HepG2 (cell line): ENCODE data around the gene ATP11A. TPM values are rescaled to one million over a fixed set of nuclear protein-coding genes. Genes with fewer than 3 reads are reported as not detected.
A peak's percentile ranks its signal among the peaks of the same experiment; 100 is the strongest.

Experiments
- ARID5B ChIP-seq: IDR thresholded peaks from 2 replicates; pipeline ENCODE4 v1.4.0; 2020; ENCODE audit warnings: mild to moderate bottlenecking, missing genetic modification reagents
- CBX5 ChIP-seq: sonication (generic); formaldehyde crosslinking; IDR thresholded peaks from 2 replicates; pipeline ENCODE4 v1.4.0; 2020; ENCODE audit warnings: missing genetic modification reagents, borderline replicate concordance
- CREB1 ChIP-seq, 2 experiments: fragments of 450-650 bp in 1 of 2; IDR thresholded peaks; 2 replicates each; pipeline ENCODE4 v1.6.1; 2016 to 2017; ENCODE audit warnings: control low read depth in 1 of 2, mild to moderate bottlenecking in 1 of 2, missing compliant biosample characterization in 1 of 2, missing genetic modification characterization in 1 of 2
- GATA4 ChIP-seq: sonication (generic); IDR thresholded peaks from 2 replicates; pipeline ENCODE4 v1.6.1; 2016; ENCODE audit warnings: antibody characterized with exemption, low read depth, borderline replicate concordance
- KDM5B ChIP-seq: sonication (generic); formaldehyde crosslinking; IDR thresholded peaks from 2 replicates; pipeline ENCODE4 v1.4.0; 2020; ENCODE audit warnings: missing genetic modification reagents, mild to moderate bottlenecking, borderline replicate concordance
- MAX ChIP-seq: IDR thresholded peaks from 2 replicates; pipeline ENCODE4 v1.6.1; 2012; ENCODE audit warnings: inconsistent platforms
- MYPOP ChIP-seq: sonication (generic); formaldehyde crosslinking; IDR thresholded peaks from 2 replicates; pipeline ENCODE4 v1.8.1; 2023; ENCODE audit warnings: mild to moderate bottlenecking, moderate library complexity, missing genetic modification reagents
- NFKB2 ChIP-seq: sonication (generic); formaldehyde crosslinking; IDR thresholded peaks from 2 replicates; pipeline ENCODE4 v1.4.0; 2020; ENCODE audit warnings: missing genetic modification reagents, borderline replicate concordance
- PCBP1 ChIP-seq: fragments of 200-400 bp; formaldehyde crosslinking; IDR thresholded peaks from 2 replicates; pipeline ENCODE4 v1.6.1; 2017; ENCODE audit warnings: mild to moderate bottlenecking, low read depth, low read length, borderline replicate concordance
- SNAI1 ChIP-seq: sonication (generic); formaldehyde crosslinking; IDR thresholded peaks from 2 replicates; pipeline ENCODE4 v1.5.0; 2020; ENCODE audit warnings: mild to moderate bottlenecking, missing genetic modification reagents, borderline replicate concordance
- ZBTB8A ChIP-seq: sonication (generic); formaldehyde crosslinking; IDR thresholded peaks from 2 replicates; pipeline ENCODE4 v1.4.0; 2020; ENCODE audit warnings: mild to moderate bottlenecking, low read depth, missing genetic modification reagents, borderline replicate concordance
- ZC3H4 ChIP-seq: sonication (generic); formaldehyde crosslinking; IDR thresholded peaks from 2 replicates; pipeline ENCODE4 v1.4.0; 2020; ENCODE audit warnings: missing genetic modification reagents, borderline replicate concordance
- ZNF468 ChIP-seq: sonication (generic); formaldehyde crosslinking; IDR thresholded peaks from 2 replicates; pipeline ENCODE4 v1.8.0; 2022; ENCODE audit warnings: mild to moderate bottlenecking, moderate library complexity, missing genetic modification reagents
- ZNF550 ChIP-seq: sonication (generic); formaldehyde crosslinking; IDR thresholded peaks from 2 replicates; pipeline ENCODE4 v1.4.0; 2020; ENCODE audit warnings: mild to moderate bottlenecking, missing genetic modification reagents, borderline replicate concordance
- ZNF589 ChIP-seq: sonication (generic); formaldehyde crosslinking; conservative IDR thresholded peaks from 2 replicates; pipeline ENCODE4 v1.8.0; 2022; ENCODE audit warnings: mild to moderate bottlenecking, moderate library complexity, missing genetic modification reagents
- polyA plus RNA-seq, 8 experiments: library from polyadenylated mRNA; depleted of rRNA in 3 of 8; stranded (reverse) in 7 of 8; unstranded in 1 of 8; fragments of >200 nt; fragmentation: Illumina TruSeq in 4 of 8; extraction: Trizol in 4 of 8; gene quantifications; 2 replicates each; pipeline versions ENCODE4 v1.2.1 to v1.2.3, GENCODE V29; 2011 to 2016; ENCODE audit warnings: low read depth in 4 of 8, missing spikeins in 1 of 8, mixed read lengths in 1 of 8; ENCODE audit not compliant: insufficient read depth in 1 of 8
- total RNA-seq, 5 experiments: library from RNA; depleted of rRNA; stranded (reverse); fragments of >200 nt; fragmentation: Illumina TruSeq; extraction: Trizol; gene quantifications; 2 replicates each; pipeline ENCODE4 v1.2.3, GENCODE V29; 2016; ENCODE audit warnings: low read depth in 1 of 5
- TF ChIP-seq, protein P1 (sequence below): sonication (generic); formaldehyde crosslinking; conservative IDR thresholded peaks from 2 replicates; pipeline ENCODE4 v1.4.0; 2020; ENCODE audit warnings: mild to moderate bottlenecking, missing genetic modification reagents, moderate library complexity

ATP11A gene
- total and polyA plus RNA-seq, 2 of the 13 experiments (the other 11 are each of a cell fraction or from before 2014, with no cell fraction given), result 18.4 to 20.1 TPM

DNA sequence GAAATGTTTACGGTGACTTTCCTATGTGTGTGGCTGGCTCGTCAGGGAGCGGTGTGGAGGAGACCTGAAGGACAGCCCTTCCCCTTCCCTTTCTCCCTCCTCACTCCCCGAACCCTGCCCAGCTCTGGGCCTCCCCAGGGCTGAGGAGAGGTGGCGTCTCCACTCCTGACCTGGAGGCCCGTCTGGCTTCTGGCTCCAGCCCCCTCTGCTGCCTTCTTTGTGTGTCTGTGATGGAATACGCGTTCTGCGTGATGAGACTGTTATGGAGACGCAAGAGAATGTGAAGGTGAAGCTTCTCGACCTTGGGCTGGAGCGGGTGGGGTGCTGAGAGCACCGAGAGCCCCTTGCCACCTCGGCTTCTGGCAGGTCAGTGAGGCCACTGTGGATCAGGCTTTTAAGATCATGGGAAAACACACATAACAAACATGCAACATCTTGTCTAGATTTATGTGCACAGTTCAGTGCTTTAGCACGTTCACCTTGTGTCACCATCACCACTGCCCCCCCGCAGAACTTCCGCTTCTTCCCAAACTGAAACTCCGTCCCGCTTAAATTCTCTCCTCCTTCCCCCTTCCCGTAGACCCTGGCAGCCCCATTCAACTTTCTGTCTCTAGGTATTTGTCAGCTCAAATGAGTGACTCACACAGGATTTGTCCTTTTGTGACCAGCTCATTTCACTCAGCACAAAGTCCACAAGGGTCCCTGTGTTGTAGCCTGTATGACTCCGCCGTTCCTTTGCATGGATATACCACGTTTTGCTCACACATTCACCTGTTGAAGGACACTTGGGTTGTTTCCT is 24.7 kb downstream of the ATP11A start (continued):
- TF ChIP-seq PCBP1 (no peak), NFKB2 (CRISPR knock-in tag) (0 out of 2 replicates have a peak, but pooled peaks have one; percentile 35), ZC3H4 (CRISPR knock-in tag) (no peak), ARID5B (CRISPR knock-in tag) (peak; percentile 62; the same call in 1 of the 2 replicates), KDM5B (CRISPR knock-in tag) (no peak), CREB1 (IDR thresholded peaks at IDR 0.05) (0 out of 2 replicates have a peak, but pooled peaks have one; percentile 9), CREB1 (CRISPR knock-in tag; IDR thresholded peaks at IDR 0.05) (no peak), MYPOP (CRISPR knock-in tag) (no peak), CBX5 (CRISPR knock-in tag) (peak; percentile 71; the same call in 1 of the 2 replicates), ZNF468 (CRISPR knock-in tag) (no peak), MAX (no peak), SNAI1 (CRISPR knock-in tag) (no peak), GATA4 (no peak), ZNF589 (CRISPR knock-in tag) (no peak), ZNF550 (CRISPR knock-in tag) (no peak), ZBTB8A (CRISPR knock-in tag) (no peak)
- TF ChIP-seq, protein P1, sequence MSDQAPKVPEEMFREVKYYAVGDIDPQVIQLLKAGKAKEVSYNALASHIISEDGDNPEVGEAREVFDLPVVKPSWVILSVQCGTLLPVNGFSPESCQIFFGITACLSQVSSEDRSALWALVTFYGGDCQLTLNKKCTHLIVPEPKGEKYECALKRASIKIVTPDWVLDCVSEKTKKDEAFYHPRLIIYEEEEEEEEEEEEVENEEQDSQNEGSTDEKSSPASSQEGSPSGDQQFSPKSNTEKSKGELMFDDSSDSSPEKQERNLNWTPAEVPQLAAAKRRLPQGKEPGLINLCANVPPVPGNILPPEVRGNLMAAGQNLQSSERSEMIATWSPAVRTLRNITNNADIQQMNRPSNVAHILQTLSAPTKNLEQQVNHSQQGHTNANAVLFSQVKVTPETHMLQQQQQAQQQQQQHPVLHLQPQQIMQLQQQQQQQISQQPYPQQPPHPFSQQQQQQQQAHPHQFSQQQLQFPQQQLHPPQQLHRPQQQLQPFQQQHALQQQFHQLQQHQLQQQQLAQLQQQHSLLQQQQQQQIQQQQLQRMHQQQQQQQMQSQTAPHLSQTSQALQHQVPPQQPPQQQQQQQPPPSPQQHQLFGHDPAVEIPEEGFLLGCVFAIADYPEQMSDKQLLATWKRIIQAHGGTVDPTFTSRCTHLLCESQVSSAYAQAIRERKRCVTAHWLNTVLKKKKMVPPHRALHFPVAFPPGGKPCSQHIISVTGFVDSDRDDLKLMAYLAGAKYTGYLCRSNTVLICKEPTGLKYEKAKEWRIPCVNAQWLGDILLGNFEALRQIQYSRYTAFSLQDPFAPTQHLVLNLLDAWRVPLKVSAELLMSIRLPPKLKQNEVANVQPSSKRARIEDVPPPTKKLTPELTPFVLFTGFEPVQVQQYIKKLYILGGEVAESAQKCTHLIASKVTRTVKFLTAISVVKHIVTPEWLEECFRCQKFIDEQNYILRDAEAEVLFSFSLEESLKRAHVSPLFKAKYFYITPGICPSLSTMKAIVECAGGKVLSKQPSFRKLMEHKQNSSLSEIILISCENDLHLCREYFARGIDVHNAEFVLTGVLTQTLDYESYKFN (CRISPR knock-in tag), result 0 out of 2 replicates have a peak, but pooled peaks have one; percentile 21
